Smooth muscle cell (in vitro differentiated cells): ENCODE results near the gene LRPPRC. TPM values are rescaled to one million over a fixed set of nuclear protein-coding genes. Genes with fewer than 3 reads are reported as not detected.

Source experiments
- DNase-seq: peaks from one replicate; lab custom pipeline; 2025; ENCODE audit not compliant: unreplicated experiment; lab: John Stamatoyannopoulos, UW
- H2AFZ ChIP-seq: fragments of 200-600 bp; sonication (generic); 2 replicates; pipeline ENCODE4 v1.6.0; 2016; ENCODE audit warnings: antibody characterized with exemption, low read depth, mild to moderate bottlenecking
- H3F3A ChIP-seq: fragments of 200-600 bp; sonication (generic); 2 replicates; pipeline ENCODE4 v1.6.0; 2017; ENCODE audit warnings: antibody characterized with exemption, low read depth
- H3K27ac ChIP-seq: fragments of 200-600 bp; sonication (generic); 2 replicates; pipeline ENCODE4 v1.5.1; 2016; ENCODE audit warnings: low read depth, mild to moderate bottlenecking
- H3K27me3 ChIP-seq: fragments of 200-600 bp; sonication (generic); 2 replicates; pipeline ENCODE4 v1.6.1; 2016; ENCODE audit warnings: low read depth, mild to moderate bottlenecking
- H3K36me3 ChIP-seq: fragments of 200-600 bp; sonication (generic); 2 replicates; pipeline ENCODE4 v1.5.1; 2016; ENCODE audit warnings: low read depth
- H3K4me1 ChIP-seq: fragments of 200-600 bp; sonication (generic); 2 replicates; pipeline ENCODE4 v1.5.1; 2016; ENCODE audit warnings: low read depth
- H3K4me2 ChIP-seq: fragments of 200-600 bp; sonication (generic); 2 replicates; pipeline ENCODE4 v1.6.0; 2016; ENCODE audit warnings: mild to moderate bottlenecking
- H3K4me3 ChIP-seq: fragments of 200-600 bp; sonication (generic); 2 replicates; pipeline ENCODE4 v1.5.1; 2016; ENCODE audit warnings: mild to moderate bottlenecking
- H3K79me2 ChIP-seq: fragments of 200-600 bp; sonication (generic); 2 replicates; pipeline ENCODE4 v1.6.0; 2016; ENCODE audit warnings: low read depth, mild to moderate bottlenecking
- H3K9ac ChIP-seq: fragments of 200-600 bp; sonication (generic); 2 replicates; pipeline ENCODE4 v1.6.0; 2016; ENCODE audit warnings: low read depth
- H3K9me3 ChIP-seq: fragments of 200-600 bp; sonication (generic); replicated peaks from 2 replicates; pipeline ENCODE4 v1.5.1; 2016; ENCODE audit warnings: low read depth
- H4K20me1 ChIP-seq: fragments of 200-600 bp; sonication (generic); 2 replicates; pipeline ENCODE4 v1.6.0; 2016; ENCODE audit warnings: low read depth
- WGBS: methylation state at CpG from one replicate; pipeline ENCODE4 v1.1.7; 2016; ENCODE audit warnings: low lambda C conversion rate; 5-methylcytosine and 5-hydroxymethylcytosine counted together
- polyA plus RNA-seq: library from polyadenylated mRNA; unstranded; fragments of >200 nt; fragmentation: Nextera tagmentation; extraction: Ambion mirVana; gene quantifications from 2 replicates; pipeline ENCODE4 v1.2.1, GENCODE V29; 2016
- total RNA-seq: library from RNA; depleted of rRNA; stranded (reverse); fragments of >200 nt; gene quantifications from 2 replicates; pipeline ENCODE4 v1.2.3, GENCODE V29; 2014
- TF ChIP-seq, protein P1 (sequence below): fragments of 200-600 bp; sonication (generic); IDR thresholded peaks from 2 replicates; pipeline ENCODE4 v1.5.1; 2017; ENCODE audit warnings: borderline replicate concordance, mild to moderate bottlenecking, antibody characterized with exemption; ENCODE audit not compliant: insufficient read depth, poor library complexity, severe bottlenecking

The LRPPRC gene
- total and polyA plus RNA-seq, 2 experiments from 2014 or later = 19.9 to 45.6 TPM

DNA sequence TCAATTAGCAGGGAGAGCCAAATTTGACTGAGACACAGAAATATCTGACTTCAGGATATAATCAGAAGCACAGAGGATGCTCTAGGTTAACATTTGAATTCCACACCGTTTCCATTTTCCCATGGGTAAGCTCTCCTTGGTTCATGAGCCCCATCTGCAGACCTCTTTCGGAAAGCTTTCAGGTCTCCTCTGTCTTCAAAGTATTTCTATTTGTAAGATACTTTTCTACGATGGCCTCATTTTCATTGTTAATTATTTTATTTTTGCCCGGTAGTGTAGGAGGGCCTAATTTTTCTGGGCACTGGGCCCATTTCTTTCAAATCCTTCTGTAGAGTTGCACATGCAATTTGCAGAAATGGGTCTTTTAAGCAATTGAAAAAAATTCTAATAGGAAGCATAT is 53.8 kb downstream of the LRPPRC start:
- DNase-seq = no peak
- H3K36me3 ChIP-seq = peaks cover 32% of the 10 kb centered on the region
- no peaks in the 10 kb centered on the region for H3K27me3 ChIP-seq
- TF ChIP-seq, protein P1, sequence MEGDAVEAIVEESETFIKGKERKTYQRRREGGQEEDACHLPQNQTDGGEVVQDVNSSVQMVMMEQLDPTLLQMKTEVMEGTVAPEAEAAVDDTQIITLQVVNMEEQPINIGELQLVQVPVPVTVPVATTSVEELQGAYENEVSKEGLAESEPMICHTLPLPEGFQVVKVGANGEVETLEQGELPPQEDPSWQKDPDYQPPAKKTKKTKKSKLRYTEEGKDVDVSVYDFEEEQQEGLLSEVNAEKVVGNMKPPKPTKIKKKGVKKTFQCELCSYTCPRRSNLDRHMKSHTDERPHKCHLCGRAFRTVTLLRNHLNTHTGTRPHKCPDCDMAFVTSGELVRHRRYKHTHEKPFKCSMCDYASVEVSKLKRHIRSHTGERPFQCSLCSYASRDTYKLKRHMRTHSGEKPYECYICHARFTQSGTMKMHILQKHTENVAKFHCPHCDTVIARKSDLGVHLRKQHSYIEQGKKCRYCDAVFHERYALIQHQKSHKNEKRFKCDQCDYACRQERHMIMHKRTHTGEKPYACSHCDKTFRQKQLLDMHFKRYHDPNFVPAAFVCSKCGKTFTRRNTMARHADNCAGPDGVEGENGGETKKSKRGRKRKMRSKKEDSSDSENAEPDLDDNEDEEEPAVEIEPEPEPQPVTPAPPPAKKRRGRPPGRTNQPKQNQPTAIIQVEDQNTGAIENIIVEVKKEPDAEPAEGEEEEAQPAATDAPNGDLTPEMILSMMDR = no peak
- H3K27ac ChIP-seq = no peak overlapping the region
- H2AFZ ChIP-seq = no peak overlapping the region
- H3K9me3 ChIP-seq = no peaks in the 10 kb centered on the region
- H3K4me3 ChIP-seq = no peak overlapping the region
- no peaks in the 10 kb centered on the region for H3F3A ChIP-seq
- H3K4me2 ChIP-seq = no peak overlapping the region
- H3K9ac ChIP-seq = no peak overlapping the region
- H4K20me1 ChIP-seq = no peaks in the 10 kb centered on the region
- 96% methylated on average over 4 of the region's 4 CpGs for WGBS
- peaks cover 7% of the 10 kb centered on the region for H3K79me2 ChIP-seq
- no peaks in the 10 kb centered on the region for H3K4me1 ChIP-seq

DNA sequence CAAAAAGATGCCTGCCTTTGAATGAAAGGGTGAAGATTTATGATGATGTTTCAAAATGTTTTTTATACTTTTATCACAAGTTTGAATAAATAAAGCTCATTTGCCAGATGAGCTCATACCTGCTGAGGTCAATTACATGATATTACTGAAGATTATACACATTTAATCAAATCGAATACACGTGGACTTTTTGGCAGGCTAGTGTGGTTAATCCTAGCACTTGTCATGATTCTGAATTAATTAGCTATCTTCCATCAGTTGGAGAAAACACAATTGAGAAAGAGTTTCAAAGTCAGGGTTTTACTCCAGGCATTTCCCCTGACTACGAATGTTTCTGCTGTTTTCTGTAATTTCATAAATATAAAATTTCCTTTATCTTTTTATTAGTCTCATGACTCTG is 54.4 kb downstream of the LRPPRC start:
- Histone ChIP-seq H3K4me3 (no peak overlapping the region), H4K20me1 (no peaks in the 10 kb centered on the region), H3K4me1 (no peaks in the 10 kb centered on the region), H3K9me3 (no peaks in the 10 kb centered on the region), H3K4me2 (no peak overlapping the region), H3K9ac (no peak overlapping the region), H2AFZ (no peak overlapping the region), H3K27me3 (no peaks in the 10 kb centered on the region), H3K36me3 (peaks cover 28% of the 10 kb centered on the region), H3K27ac (no peak overlapping the region), H3F3A (no peaks in the 10 kb centered on the region), H3K79me2 (peaks cover 7% of the 10 kb centered on the region)
- TF ChIP-seq, protein P1 = no peak
- 96% methylated on average over 3 of the region's 3 CpGs for WGBS
- no peak for DNase-seq

DNA sequence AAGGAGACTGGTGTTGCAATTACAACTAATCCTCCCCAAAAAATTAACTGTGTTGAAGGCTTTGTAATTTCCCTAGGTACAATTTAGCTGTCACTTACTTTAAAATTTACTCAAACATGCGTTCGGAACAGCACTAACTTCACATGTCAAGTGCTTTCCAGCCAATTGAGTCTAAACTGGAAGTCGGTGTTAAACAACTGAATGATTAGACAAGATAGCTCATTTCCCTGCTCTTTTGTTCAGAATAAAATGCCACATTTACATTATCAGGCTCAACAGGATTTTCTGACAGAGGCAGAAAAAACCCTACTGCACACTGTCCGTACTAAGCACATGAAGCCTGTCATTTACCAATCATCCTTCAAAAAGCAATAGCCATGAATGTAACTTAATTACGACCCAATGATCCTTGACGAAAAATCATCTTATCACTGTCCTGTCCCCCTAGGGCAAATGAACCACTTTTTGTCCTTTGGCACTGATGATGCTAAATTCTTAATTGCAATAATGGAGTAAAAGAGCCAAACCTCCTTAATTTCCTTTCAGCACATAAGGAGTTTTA is 56.0 kb downstream of the LRPPRC start:
- Histone ChIP-seq H3F3A (no peaks in the 10 kb centered on the region), H4K20me1 (no peaks in the 10 kb centered on the region), H3K4me1 (no peaks in the 10 kb centered on the region), H3K9ac (no peak overlapping the region), H3K36me3 (peaks cover 18% of the 10 kb centered on the region), H3K27ac (no peak overlapping the region), H3K27me3 (no peaks in the 10 kb centered on the region), H2AFZ (no peak overlapping the region), H3K9me3 (no peaks in the 10 kb centered on the region), H3K4me2 (no peak overlapping the region), H3K79me2 (peaks cover 7% of the 10 kb centered on the region), H3K4me3 (no peak overlapping the region)
- 93% methylated on average over 6 of the region's 6 CpGs for whole genome bisulfite sequencing
- TF ChIP-seq, protein P1 = no peak
- DNase-seq = no peak

DNA sequence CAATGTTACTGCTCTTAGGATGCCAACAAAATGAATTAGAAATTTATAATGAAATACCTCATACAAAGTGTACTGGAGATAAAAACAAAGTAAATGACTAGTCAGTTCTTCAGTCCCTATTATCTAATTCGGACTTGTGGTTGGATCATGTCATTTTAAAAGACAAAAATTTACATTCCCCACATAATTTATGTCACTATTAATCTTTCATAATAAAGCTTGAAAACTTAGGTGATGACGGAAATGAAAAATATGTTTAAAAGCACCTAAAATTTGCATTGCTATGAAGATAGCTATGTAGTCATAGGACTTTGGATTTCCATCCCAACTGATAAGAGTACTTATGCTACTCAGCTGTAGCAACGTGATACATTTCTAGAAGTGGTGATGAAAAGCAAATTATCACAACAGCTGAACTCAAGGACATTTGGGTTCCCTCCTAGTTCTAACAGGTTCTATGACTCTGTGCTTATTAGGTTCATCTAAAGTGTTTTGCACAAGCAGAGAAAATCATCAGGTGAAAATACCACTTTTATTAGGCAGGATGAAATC is 58.4 kb downstream of the LRPPRC start:
- DNase-seq = no peak
- Histone ChIP-seq H3K9me3 (no peaks in the 10 kb centered on the region), H3K4me1 (peaks cover 7% of the 10 kb centered on the region), H3K4me3 (no peak overlapping the region), H3K9ac (no peak overlapping the region), H3K36me3 (peaks cover 12% of the 10 kb centered on the region), H4K20me1 (no peaks in the 10 kb centered on the region), H3K27ac (no peak overlapping the region), H3K4me2 (no peak overlapping the region), H3K27me3 (no peaks in the 10 kb centered on the region), H3K79me2 (peaks cover 7% of the 10 kb centered on the region), H3F3A (no peaks in the 10 kb centered on the region), H2AFZ (no peak overlapping the region)
- TF ChIP-seq, protein P1 = no peak
- WGBS = 95% methylated on average over 3 of the region's 3 CpGs
